Parathyroid adenoma (tissue), 2 donors: ENCODE data around the gene ADCY2.

ENCODE experiments used
- H2AFZ ChIP-seq: fragments of 300-600 bp; sonication (generic); one replicate; pipeline ENCODE4 v1.7.0; 2017; ENCODE audit warnings: antibody characterized with exemption, mild to moderate bottlenecking
- H3K27ac ChIP-seq: fragments of 300-600 bp; sonication (generic); one replicate; pipeline ENCODE4 v1.7.0; 2017
- H3K27me3 ChIP-seq: fragments of 300-600 bp; sonication (generic); one replicate; pipeline ENCODE4 v1.7.0; 2017; ENCODE audit warnings: low read length; ENCODE audit not compliant: control insufficient read depth, insufficient read depth
- H3K36me3 ChIP-seq: fragments of 300-600 bp; sonication (generic); one replicate; pipeline ENCODE4 v1.7.0; 2017; ENCODE audit warnings: low read length; ENCODE audit not compliant: control insufficient read depth, insufficient read depth
- H3K4me1 ChIP-seq: fragments of 300-600 bp; sonication (generic); one replicate; pipeline ENCODE4 v1.7.0; 2017; ENCODE audit warnings: control low read depth
- H3K4me2 ChIP-seq: fragments of 300-600 bp; sonication (generic); one replicate; pipeline ENCODE4 v1.7.0; 2017; ENCODE audit warnings: low read length
- H3K4me3 ChIP-seq: fragments of 300-600 bp; sonication (generic); one replicate; pipeline ENCODE4 v1.7.0; 2017; ENCODE audit warnings: low read depth, low read length
- H3K79me2 ChIP-seq: fragments of 300-600 bp; sonication (generic); one replicate; pipeline ENCODE4 v1.7.0; 2017; ENCODE audit warnings: control low read depth
- H3K9ac ChIP-seq: fragments of 300-600 bp; sonication (generic); one replicate; pipeline ENCODE4 v1.7.0; 2017; ENCODE audit warnings: mild to moderate bottlenecking
- H3K9me3 ChIP-seq: fragments of 300-600 bp; sonication (generic); one replicate; pipeline ENCODE4 v1.7.0; 2017; ENCODE audit warnings: low read length; ENCODE audit not compliant: control insufficient read depth
- TF ChIP-seq, protein P1 (sequence below): fragments of 300-600 bp; sonication (generic); IDR thresholded peaks from one replicate; pipeline ENCODE4 v1.7.0; 2017; ENCODE audit warnings: antibody characterized with exemption, mild to moderate bottlenecking
- donor health status: primary hyperparathyroidism.

Gene ADCY2

DNA sequence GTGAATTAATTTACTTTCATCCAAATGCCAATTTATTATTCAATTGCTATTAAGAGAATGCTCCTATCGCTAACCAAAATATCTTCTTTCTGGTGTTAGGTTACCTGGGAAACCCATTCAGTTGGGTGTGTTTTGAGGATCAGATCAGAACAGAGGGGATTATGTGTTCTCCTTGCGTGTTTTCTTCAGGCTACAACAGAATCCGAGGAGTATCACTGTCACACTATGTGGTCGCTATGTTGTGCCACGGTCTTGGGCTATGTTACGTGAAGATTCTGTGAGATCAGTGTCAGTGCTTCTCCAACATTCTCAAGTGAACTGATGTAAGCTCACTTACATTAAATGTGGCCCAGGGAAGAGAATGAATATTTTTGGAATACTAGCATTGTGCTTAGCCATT lies 39.0 kb downstream of the ADCY2 start:
- Histone ChIP-seq H3K9ac (no peak overlapping the region), H3K4me1 (no peaks in the 10 kb centered on the region), H3K79me2 (no peaks in the 10 kb centered on the region), H3K9me3 (no peaks in the 10 kb centered on the region), H2AFZ (no peak overlapping the region), H3K36me3 (no peaks in the 10 kb centered on the region), H3K4me3 (no peak overlapping the region), H3K27ac (no peak overlapping the region), H3K27me3 (no peaks in the 10 kb centered on the region), H3K4me2 (no peak overlapping the region)
- TF ChIP-seq, protein P1, sequence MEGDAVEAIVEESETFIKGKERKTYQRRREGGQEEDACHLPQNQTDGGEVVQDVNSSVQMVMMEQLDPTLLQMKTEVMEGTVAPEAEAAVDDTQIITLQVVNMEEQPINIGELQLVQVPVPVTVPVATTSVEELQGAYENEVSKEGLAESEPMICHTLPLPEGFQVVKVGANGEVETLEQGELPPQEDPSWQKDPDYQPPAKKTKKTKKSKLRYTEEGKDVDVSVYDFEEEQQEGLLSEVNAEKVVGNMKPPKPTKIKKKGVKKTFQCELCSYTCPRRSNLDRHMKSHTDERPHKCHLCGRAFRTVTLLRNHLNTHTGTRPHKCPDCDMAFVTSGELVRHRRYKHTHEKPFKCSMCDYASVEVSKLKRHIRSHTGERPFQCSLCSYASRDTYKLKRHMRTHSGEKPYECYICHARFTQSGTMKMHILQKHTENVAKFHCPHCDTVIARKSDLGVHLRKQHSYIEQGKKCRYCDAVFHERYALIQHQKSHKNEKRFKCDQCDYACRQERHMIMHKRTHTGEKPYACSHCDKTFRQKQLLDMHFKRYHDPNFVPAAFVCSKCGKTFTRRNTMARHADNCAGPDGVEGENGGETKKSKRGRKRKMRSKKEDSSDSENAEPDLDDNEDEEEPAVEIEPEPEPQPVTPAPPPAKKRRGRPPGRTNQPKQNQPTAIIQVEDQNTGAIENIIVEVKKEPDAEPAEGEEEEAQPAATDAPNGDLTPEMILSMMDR = no peak

DNA sequence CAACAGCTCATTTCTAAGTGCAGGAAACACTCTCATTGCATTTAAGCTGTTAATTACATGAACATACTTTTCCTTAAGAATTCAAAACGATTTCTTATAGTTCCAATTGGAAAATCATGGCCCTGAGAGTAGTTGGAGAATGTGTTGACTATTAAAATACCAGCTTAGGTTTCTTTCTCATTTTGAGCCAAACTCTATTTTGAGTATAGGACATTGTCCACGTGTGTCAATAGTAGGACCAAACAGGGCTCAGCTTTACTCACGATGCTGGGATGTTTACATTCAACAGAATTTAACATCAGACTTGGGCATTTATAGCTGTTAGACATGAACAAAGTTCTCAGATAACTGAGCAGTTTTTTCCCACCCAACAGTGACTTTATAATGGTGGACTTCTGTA lies 39.6 kb downstream of the ADCY2 start:
- Histone ChIP-seq H3K4me2 (no peak overlapping the region), H3K27ac (no peak overlapping the region), H3K9ac (no peak overlapping the region), H3K79me2 (no peaks in the 10 kb centered on the region), H3K4me3 (no peak overlapping the region), H2AFZ (no peak overlapping the region), H3K4me1 (no peaks in the 10 kb centered on the region), H3K36me3 (no peaks in the 10 kb centered on the region), H3K27me3 (no peaks in the 10 kb centered on the region), H3K9me3 (no peaks in the 10 kb centered on the region)
- TF ChIP-seq, protein P1 = no peak

DNA sequence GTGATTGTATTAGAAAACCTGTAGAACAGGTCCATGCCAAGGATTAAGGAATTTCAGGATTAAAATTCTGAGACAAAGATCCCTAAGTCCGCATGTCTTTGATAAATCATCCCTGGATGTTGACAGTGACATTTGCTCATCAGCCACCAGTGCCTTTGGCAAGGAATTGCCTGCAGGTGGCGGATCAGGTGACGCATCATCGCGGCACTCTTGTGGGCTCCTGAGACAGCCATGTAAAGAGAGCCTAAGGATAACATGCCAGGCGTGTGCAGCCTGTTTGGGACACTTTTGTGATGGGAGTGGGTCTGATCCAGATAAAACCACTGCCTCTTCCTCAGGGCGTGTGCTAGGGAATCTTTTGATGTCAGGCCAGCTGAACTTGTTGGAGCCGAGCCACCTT lies 40.6 kb downstream of the ADCY2 start:
- Histone ChIP-seq H3K4me2 (no peak overlapping the region), H3K27ac (no peak overlapping the region), H3K79me2 (no peaks in the 10 kb centered on the region), H3K9ac (no peak overlapping the region), H2AFZ (no peak overlapping the region), H3K4me1 (no peaks in the 10 kb centered on the region), H3K9me3 (no peaks in the 10 kb centered on the region), H3K4me3 (no peak overlapping the region), H3K27me3 (no peaks in the 10 kb centered on the region), H3K36me3 (no peaks in the 10 kb centered on the region)
- TF ChIP-seq, protein P1 = no peak

DNA sequence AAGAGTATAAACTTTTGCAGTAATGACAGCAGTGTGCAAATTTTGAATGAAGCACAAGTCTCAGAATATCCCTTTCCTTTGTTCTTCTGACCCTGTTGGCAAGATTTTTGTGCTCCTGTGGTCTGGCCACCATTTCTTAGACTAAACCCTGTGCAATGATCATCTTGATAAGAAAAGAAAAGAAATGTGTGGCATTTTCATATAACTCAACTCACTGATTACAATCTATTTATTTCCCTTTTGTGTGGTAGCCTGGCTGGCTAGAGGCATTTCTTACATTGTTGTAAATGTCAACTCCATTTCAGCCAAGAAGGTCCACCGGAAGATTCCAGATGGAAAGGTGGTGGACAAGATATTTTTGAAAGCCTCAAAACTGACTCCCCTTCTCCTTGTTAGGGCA lies 41.9 kb downstream of the ADCY2 start:
- Histone ChIP-seq H3K79me2 (no peaks in the 10 kb centered on the region), H3K4me1 (no peaks in the 10 kb centered on the region)
- TF ChIP-seq, protein P1 = no peak

GRCh38 chr5:7445068-7445467 lies 49.1 kb downstream of the ADCY2 start:
- H3K36me3 ChIP-seq = no peaks in the 10 kb centered on the region
- H3K4me3 ChIP-seq = no peak overlapping the region
- H3K79me2 ChIP-seq = no peaks in the 10 kb centered on the region
- H3K9me3 ChIP-seq = no peaks in the 10 kb centered on the region
- no peaks in the 10 kb centered on the region for H3K27me3 ChIP-seq
- H3K27ac ChIP-seq = no peak overlapping the region
- no peaks in the 10 kb centered on the region for H3K4me1 ChIP-seq
- H2AFZ ChIP-seq = no peak overlapping the region
- TF ChIP-seq, protein P1 = no peak
- H3K9ac ChIP-seq = no peak overlapping the region
- no peak overlapping the region for H3K4me2 ChIP-seq

More for the DNA sequence above, 41.9 kb downstream of the ADCY2 start:
- no peak overlapping the region for H3K9ac ChIP-seq
- no peaks in the 10 kb centered on the region for H3K36me3 ChIP-seq
- no peak overlapping the region for H3K4me2 ChIP-seq
- no peak overlapping the region for H3K4me3 ChIP-seq
- H3K27ac ChIP-seq = no peak overlapping the region
- no peaks in the 10 kb centered on the region for H3K27me3 ChIP-seq
- H3K9me3 ChIP-seq = no peaks in the 10 kb centered on the region
- H2AFZ ChIP-seq = no peak overlapping the region
